ENCODE measurements around the gene ZNF750.

Gene ZNF750

DNA sequence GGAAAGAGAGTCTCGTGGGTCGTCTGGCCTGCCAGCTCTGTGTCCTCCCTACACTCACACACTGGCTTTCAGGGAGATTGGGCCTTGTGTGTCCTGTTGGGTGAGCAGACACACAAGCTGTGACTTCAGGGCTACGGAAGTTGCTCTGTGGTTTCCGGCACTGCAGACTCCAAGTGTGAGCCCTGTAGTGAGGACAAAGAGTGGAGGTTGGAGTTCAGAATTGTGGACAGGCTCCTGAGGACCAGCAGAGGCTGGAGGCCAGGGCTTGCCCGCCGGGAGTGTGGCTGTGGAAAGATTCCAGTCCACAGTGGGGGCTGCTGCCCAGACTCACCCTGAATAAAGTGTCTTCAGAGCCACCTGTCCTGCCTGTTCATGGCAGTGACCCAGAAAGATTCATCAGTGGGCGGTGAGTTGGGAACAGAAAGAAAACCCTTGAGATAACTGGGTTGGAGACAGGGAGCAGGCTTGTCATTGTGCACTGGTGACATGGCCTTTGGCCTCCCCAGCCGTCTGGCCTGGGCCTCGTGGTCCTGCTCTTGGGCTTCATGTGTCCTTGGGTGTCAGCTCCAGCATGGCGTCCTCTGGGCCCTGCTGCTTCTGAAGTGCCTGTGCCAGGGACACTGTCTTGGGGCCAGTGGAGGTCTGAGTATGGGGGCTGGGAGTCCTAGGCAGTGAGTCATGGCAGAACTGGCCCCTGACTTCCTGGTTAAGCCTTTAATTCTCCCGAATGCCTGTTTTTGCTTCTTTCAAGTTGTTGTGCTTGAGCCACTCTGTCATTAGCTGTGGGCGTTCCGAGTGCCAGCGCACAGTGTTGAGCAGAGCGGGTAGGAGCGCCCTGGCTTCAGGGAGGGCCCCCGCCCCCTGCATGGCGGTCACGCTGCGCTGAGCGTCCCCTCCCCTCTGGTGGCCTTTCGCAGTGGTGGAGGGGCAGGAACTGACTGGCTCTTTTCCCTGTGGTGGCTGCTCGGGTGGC, 19.9 kb upstream of the ZNF750 start:
- peak; percentile 90 for DNase-seq

DNA sequence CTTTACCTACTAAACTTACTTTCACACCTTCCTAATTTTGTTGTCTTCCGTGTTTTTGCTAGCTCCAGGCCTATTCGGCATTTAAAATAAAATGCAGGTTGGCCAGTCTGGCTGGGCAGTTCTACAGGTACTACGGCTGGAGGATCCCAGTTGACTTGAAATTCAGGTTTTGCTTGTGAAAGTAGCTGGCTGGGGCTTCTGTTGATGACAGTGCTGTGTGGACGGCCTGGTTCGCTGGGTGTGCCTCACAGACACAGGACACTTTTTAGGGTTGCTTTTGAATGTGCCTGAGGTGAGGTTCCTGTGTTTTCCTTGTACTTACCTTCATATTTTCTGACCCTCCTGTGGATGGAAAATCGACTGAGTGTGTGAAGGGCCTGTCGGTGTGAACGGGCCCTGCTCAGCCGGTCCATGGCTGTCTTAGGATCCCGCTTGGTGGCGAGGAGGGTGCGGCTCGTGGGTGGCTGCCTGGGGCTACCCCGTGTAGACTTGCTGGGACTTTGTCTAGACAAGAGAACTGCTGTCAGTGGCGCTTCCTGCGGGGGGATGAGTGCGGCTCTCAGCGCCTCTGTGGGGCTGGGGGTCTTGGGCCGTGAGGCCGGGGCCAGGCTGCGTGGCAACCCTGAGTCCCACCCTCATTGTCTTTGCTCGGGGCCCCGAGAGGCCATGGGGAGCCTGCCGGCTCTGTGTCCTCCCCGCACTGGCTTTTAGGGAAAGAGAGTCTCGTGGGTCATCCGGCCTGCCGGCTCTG, 18.7 kb upstream of the ZNF750 start:
- no peak for DNase-seq

DNA sequence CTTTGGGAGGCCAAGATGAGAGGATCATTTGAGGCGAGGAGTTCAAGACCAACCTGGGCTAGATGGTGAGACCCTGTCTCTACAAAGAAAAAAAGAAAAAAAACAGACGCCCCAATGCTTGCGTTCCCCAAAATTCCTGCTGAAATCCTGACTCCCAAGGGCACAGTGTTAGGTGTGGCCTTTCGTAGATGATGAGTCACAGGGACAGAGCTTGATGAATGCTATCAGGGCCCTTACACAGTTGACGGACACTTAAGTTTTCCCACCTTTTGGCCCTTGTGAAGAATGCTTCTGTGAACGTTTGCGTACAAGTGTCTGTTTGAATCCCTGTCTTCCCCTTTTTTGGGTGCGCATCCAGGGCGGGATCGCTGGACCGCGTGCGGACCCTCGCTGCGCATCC, 16.5 kb upstream of the ZNF750 start:
- no peak for DNase-seq

DNA sequence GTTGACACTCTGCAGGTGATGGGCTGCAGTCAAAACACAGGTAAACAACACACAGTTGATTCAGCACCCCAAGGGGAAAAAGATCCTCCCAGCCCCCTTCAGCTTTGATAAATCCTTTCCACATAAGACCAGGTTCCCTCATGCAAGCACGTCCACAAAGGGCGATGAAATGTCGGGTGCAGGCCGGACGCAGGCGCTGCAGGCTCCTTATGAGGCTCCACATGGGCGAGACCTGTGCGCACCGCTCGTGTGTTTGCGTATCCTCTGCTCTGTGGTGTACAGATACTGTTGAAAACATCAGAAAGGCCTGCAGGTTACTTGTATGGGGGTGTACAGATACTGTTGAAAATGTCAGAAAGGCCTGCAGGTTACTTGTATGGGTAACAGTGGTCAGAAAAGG, 14.4 kb upstream of the ZNF750 start:
- no peak for DNase-seq

DNA sequence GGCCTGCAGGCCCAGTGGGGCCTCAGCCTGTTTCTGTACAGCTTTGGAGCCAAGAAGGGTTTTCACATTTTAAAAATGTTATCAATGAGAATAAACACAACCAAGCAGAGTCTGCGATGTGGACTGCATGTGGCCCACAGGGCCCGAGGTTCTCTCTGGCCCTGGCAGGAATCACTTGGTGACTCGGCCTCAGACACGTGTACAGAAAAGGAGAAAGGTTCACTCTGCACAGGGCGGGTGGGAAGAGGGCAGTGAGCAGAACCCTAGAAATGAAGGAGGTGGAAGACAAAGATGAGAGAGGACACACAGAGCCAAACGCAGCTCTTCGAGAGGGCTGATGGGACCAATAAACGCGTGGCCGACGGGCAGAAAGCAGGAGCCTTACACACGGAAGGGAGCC, 11.6 kb upstream of the ZNF750 start:
- no peak for DNase-seq

DNA sequence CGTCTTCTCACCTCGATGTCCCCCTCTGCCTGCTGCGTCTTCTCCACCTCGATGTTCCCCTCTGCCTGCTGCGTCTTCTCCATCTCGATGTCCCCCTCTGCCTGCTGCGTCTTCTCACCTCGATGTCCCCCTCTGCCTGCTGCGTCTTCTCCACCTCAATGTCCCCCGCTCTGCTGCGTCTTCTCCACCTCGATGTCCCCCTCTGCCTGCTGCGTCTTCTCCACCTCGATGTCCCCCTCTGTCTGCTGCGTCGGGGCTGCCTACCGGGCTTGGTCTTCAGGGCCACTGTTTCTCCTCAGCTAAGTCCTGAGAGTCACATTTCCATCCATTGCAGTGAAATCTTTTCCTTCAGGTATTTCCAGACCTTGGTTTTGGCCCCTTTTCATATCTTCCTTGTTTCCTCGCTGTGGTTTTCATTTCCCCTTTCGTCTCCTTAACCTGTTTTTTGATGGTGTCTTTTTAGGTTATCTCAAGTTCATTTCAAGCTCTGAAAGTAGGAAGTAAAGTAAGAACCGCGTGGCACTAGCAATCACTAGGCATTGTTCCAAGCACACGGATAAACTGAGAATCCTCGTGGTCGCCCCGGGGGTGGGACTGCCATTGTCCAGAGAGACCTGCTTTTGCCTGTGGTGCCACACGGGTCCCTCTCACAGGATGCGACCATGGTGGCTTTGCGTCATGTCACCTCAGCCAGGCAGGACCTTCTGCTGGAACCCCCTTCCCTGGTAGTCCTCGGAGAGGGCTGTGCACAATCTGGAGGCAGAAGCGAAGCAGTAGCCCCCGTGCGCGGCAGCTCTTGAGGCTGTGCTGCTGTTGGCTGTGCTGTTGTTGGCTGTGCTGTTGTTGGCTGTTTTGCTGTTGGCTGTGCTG, 9.5 kb upstream of the ZNF750 start:
- DNase-seq, result peak; percentile 83

DNA sequence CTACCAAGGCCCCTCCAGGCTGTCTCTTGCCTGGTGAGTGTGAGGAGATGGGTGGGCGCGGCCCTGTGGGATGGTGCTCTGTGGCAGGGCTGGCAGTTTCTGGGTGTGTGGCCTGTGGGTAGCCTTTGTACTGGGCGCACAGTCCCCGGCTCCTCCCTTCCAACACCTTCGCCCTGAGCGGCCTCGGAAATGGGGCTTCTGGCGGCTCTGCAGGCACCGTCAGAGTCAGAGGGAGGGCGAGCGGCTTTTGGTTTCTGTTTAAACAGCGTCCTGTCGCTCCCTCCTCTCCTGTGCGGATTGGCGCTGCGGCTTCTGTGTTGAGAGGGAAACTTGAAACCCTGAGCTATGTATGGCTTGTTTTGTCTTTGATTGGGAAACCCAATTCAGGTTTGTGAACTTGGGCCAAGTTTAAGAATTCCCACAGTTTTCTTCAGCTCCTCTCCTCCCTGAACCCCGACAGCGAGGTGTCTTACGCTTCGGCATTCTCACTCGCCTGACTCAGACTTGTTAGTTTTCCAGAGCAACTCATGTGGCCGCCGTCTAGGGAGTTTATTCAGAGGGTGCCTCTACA, 8.3 kb upstream of the ZNF750 start:
- DNase-seq, result no peak

DNA sequence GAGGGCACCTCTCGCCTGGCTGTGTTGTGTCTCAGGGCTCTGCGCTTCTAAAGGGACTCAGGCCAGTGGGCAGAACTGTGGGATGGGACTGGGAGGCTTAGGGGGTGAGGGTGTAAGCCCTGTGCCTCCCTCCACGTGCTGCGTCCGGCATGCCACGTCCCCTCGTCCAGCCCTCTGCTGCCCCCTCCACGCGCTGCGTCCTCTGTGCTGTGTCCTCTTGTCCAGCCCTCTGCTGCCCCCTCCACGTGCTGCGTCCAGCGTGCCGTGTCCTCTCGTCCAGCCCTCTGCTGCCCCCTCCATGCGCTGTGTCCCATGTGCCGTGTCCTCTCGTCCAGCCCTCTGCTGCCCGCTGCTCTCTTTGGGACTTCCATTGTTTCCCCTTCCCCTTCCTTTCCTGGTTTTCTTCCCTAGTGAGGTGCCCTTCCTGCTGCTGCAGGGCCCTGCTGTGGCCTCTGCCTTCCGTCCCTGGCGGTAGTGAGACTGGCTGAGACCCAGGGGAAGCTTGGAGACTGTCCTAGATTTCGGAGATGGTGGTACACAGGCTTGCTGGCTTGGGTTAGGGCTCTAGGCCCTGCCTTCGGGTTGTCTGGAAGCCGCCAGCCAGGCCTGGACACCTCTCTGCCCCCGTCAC, 6.4 kb upstream of the ZNF750 start:
- DNase-seq, result no peak

DNA sequence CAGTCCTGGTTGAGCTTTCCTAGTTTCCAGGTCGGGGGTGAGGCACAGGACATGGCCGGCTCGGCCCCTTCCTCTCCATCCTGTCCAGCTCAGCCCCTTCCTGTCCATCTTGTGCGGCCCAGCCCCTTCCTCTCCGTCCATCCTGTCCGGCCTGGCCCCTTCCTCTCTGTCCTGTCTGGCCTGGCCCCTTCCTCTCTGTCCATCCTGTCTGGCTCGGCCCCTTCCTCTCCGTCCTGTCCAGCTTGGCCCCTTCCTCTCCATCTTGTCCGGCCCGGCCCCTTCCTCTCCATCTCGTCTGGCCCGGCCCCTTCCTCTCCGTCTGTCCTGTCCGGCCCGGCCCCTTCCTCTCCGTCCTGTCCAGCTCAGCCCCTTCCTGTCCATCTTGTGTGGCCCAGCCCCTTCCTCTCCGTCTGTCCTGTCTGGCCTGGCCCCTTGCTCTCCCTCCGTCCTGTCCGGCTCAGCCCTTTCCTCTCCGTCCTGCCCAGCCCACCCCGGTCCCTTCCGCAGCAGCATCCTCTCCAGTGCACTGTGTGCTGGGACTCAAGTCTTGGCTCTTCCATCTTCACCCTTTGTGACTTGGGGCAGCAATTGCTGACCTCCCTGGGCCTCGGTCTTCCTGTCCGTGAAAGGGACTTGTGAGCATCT, 5.5 kb upstream of the ZNF750 start:
- no peak for DNase-seq

DNA sequence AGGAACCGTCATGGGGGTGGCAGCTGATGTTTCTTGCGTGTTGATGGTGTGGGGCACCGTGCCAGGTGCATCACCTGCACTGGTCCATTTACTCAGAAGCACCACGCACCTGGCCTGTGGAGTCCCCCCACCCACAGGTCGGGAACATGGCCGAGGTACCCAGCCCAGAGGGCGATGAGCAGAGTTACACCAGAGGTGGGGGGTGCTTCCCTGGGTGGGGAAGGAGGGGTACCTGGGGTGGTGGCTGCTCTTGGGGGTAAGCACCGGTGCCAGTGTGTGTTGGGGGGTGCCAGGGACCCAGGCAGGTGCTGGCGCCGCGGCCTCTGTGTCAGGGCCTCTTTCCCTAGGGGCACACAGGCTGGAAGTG, 5.0 kb upstream of the ZNF750 start:
- no peak for DNase-seq

DNA sequence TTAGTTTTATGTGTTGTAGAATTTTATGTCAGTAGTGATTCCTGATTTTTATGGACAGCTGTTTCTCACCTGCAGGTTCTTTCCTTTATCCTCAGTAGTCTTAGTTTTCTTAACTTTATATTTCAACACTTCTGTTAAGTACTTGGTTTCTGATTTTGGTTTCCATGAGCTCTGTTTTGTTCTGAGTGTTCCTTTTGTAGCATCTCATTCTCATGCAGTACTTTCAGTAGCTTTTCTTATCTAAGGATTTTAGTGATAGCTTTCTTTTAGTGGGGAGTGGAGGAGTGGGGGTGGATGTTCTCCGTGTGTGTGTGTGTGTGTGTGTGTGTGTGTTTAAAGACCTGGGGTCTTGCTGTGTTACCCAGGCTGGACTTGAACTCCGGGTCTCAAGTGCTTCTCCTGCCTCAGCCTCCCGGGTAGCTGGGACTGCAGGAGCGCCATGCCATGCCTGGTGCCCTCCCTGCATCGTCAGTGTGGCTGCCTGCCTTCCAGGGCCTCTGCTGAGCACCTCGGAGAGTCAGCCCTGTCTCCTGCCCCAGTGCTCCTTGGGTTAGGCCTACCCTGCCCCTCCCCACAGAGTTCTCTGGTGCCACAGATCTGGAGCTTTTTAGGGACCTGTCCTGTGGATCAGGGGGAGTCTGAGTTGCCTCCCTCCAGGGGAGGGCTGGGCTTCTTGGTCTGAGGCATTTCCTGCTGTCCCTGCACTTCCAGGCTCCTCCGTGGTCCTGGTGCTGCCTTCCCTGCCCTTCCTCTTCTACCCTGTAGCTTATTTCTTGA, 4.3 kb upstream of the ZNF750 start:
- DNase-seq, result no peak

DNA sequence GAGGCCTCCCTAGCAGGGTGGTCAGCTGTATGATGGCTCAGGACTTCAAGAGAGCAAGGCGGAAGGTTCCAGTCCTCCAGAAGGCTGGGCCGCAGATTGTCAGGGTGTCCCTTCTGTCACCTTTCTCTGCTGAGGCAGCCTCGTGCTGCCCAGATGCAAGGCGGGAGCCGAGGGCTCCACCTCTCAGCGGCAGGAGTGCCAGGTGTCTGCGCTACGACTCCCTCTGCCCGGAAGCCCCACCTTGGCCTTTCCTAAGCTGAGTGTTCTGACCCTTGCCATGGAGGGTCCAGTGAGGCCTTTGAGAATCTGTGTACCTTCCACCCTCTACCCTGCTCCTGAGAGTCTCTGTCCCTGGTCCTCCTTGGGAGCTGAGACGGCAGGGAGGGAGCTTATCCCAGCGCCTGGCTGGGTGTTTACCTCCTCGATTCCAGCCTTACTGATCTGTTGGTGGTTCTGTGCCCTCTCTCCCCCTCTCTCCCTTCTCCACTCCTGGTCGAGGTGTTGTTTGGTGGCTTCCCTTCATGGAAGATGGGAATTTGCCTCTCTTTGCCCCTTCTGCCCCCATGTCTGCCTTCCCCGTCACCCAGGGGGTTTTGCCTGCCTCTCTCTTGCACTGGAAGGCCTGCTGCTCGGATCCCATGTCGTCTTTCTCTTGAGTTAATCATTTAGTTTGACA, 2.2 kb upstream of the ZNF750 start:
- no peak for DNase-seq

DNA sequence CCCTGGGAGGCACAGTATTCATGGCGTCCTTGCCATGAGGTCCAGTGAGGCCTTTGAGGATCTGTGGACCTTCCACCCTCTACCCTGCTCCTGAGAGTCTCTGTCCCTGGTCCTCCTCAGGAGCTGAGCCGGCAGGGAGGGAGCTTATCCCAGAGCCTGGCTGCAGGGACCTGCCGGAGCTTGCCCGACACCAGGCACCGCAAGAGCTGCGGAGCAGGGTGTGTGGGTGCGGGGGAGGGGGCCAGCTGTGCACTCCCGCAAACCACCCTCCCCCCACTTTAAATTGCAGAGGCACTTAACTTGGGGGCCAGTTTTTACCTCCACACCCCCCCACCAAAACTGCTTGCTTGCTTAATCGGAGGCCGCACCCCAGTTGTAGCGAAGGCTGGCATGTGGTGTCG, 609 bp upstream of the ZNF750 start:
- no peak for DNase-seq

DNA sequence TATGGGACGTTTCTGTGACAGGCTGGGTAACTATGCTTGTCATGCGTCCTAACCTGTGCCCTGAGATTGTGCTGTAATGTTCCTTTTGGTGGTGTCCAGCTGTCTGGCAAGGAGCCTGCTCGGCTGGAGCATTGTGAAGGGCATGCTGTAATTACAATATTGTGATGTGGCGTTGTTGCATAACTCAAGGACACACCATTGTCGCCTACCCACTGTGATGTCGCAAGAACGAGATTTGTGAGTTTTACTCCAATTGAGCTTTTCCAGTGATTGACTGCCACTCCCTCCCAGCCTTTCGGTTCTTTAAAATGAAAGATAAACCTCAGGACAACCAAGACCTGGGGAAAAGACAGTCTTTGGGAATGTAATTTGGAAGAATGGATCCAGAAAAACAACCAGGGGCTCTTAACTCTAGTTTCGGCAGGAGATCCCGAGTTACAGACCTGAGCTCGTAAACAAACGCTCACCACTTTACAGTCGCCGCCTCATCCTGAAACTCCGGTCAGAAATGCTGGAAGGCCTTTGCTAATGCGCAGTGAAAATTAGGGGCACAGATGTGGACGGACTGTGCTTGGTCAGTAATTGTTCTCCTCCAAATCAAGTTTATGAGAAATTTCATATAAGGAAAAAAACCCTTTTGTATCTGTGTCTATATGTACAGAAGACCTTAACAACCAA, 1.3 kb downstream of the ZNF750 start:
- DNase-seq, result peak; percentile 95

DNA sequence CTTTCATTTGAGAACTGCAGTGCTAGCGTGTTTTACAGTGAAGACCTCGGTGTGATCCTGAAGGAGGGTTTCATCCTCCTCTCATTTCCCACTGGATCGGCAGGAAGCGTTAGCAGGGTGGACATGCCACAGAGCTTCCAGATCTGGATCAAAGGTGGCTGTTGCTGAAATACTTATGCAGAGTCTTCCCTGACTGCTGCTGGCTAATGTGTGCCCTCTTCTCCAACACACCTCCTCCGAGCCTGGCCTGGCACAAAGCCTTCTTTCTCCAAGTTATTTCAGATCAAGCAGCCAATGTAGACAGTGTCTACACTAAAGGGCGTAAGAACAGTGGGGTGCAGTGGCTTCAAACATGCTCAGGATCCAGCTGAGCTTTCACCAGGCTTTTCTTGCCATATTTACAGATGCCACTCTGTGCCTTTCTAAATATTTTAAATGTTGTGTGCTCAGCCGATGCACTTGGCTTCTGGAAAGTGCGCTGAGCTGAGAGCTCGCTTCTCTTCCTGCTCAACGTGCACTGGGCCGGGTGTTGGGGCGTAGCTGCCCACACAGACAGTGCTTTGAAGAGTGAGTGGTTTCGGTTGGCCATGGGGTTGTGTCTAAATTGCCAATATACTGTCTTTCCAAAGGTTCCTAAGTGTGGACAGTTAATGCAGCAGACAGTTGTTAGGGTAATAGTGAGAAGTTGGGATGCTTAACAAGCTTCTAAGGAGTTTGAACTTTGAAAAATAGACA, 2.1 kb downstream of the ZNF750 start:
- DNase-seq, result no peak

DNA sequence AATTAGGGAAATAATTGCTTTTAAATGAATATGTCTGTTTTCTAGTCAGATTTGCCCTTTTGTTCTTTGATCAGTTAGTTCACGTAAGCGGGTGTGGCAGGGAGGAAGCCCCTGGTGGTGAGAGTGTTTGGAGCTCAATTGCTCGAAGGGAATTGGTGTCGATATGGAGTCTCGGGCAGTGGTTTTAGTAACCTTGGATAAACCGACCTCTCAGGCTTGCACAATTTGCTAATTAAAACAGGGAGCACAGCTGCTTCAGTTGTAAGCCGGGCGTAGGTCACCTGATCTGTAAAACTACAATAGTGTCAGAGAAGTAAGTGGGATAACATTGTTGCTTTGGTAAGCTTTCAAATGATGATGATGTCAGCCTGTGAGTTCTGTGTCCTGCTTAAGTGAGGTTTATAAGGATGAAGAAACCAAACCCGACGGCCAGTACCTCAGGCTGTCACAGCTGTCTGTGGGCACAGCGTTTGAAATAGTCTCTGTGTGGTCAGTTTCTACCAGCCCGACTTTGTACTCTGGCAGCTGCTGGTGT, 2.9 kb downstream of the ZNF750 start:
- DNase-seq, result peak; percentile 79

DNA sequence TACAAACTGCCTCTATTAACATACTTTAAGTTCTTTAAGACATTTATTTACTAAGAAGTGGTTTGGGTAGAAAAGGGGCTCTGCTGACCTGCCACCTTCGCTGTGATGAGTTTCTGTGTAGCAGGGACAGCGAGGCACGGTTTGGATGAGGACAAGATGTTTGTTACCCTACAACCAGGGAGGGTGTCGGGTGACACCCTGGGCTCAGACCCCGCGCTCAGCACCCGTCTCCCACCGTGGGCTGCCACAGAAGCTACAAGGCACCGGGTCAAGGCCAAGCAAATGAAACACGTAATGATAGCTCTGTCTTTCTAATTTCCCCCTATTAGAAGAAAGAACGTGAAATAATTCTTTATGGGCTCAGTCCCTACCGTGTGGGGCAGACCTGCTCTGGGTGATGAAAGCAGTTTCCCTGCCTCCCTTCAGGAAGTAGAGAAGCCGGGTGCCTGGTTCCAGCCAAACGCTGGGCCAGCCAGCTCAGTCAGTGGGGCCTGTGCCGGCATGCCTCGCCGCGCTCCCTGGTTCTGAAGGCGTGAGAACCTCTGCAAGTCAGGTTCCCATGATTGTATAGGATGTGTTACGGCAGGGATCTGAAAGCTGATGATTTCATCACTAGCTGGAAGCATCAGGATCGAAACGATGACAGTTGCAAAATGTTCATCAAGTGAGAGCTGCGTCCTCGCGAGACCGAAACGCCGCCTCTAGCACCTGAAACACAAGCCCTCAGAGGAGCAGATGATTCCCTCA, 3.9 kb downstream of the ZNF750 start:
- DNase-seq, result no peak

DNA sequence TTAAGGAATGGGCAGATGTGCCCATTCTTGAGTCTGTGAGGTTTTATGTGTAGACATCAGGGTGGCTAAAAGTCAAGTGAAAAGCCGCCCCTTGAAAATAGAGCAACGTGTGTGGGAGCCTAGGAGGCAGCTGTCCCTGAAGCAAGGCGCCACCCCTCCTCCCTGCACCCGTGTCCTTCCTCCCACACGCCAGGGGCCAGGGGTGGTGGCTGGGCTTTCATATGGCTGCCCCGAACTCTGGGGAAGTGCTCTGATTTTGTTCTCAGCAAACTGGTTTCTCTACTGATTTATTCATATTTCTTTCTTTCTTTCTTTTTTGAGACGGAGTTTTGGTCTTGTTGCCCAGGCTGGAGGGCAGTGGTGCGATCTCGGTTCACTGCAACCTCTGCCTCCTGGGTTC, 4.7 kb downstream of the ZNF750 start:
- DNase-seq, result peak; percentile 50

All from MV-4-11 (cell line).